Cardiac muscle cell (in vitro differentiated cells and primary cell): ENCODE data around the gene MAD1L1. TPM values are rescaled to one million over a fixed set of nuclear protein-coding genes. Genes with fewer than 3 reads are reported as not detected.
A peak's percentile ranks its signal among the peaks of the same experiment; 100 is the strongest.

Source experiments
- DNase-seq, 2 donors: peaks; one replicate each; pipeline versions ENCODE4 v3.0.0 to v3.0.0-alpha.2; 2010 to 2017; ENCODE audit warnings: low read depth in 1 of 2, low spot score in 1 of 2
- H3K27ac ChIP-seq: fragments of 200-600 bp; sonication (generic); 2 replicates; pipeline ENCODE4 v1.5.1; 2016
- H3K27me3 ChIP-seq: fragments of 200-600 bp; sonication (generic); 2 replicates; pipeline ENCODE4 v1.6.0; 2016; ENCODE audit warnings: control low read depth
- H3K36me3 ChIP-seq: fragments of 200-600 bp; sonication (generic); 2 replicates; pipeline ENCODE4 v1.5.1; 2016; ENCODE audit warnings: control low read depth
- H3K4me1 ChIP-seq: fragments of 200-600 bp; sonication (generic); 2 replicates; pipeline ENCODE4 v1.8.1; 2017; ENCODE audit warnings: low read depth, mild to moderate bottlenecking, mixed run types
- H3K4me3 ChIP-seq: fragments of 200-600 bp; sonication (generic); 2 replicates; pipeline ENCODE4 v1.5.1; 2016; ENCODE audit warnings: mild to moderate bottlenecking
- H3K9me3 ChIP-seq: fragments of 200-600 bp; sonication (generic); 2 replicates; pipeline ENCODE4 v1.5.1; 2017; ENCODE audit warnings: low read depth, mild to moderate bottlenecking, control low read depth
- CTCF ChIP-seq: IDR thresholded peaks from 2 replicates; pipeline ENCODE4 v1.5.1; 2012; ENCODE audit warnings: low read depth, mild to moderate bottlenecking, low read length
- polyA plus RNA-seq: library from polyadenylated mRNA; unstranded; fragments of >200 nt; fragmentation: Nextera tagmentation; extraction: Ambion mirVana; gene quantifications from 2 replicates; pipeline ENCODE4 v1.2.1, GENCODE V29; 2016
- total RNA-seq: library from RNA; depleted of rRNA; stranded (reverse); fragments of >200 nt; gene quantifications from 2 replicates; pipeline ENCODE4 v1.2.3, GENCODE V29; 2016

The MAD1L1 gene
- total and polyA plus RNA-seq, 2 experiments from 2014 or later = 38.3 to 56.2 TPM

DNA sequence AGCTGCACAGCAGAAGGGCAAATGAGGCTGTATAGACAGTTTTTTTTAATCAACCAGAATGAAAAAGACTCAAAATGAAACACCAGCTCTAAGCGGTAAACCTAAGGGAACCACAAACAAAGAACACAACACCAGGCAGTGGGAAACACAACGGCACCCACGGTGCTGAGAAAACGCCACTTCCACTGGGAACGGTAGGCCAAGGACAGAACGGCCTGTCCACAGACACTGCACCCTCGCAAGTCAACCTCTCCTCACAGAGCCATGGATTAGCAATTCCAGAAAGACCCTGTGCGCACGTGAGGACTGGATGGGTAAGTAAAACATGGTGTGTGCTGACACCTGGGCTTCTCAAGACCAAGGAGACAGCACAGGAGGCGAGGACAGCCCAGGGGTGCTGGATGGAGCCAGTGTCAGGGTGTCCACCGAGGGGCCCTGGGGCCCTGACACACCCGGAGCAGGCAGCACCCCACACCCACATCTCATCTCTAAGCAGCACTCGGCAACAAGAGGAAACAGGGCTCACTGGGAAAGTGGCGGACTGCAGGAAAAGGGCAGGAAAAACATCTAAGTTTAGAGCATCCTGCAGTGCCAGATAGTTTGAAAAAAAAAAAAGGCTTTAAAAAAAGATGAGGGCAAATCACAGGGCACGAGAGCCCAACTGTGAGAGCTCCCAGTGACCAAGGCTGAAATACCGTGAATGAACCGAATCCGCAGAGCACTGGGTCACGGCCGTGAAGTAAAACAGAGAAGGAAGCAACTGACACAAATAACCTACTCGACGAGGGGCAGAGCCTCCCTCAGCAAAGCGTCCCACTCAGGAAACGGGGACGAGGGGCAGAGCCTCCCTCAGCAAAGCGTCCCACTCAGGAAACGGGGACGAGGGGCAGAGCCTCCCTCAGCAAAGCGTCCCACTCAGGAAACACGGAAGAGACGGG, 120.2 kb downstream of the MAD1L1 start:
- no peak overlapping the region for H3K27ac ChIP-seq
- H3K27me3 ChIP-seq = no peaks in the 10 kb centered on the region
- no peaks in the 10 kb centered on the region for H3K9me3 ChIP-seq
- no peak for DNase-seq
- H3K4me1 ChIP-seq = peaks cover 3% of the 10 kb centered on the region
- no peak for TF ChIP-seq CTCF
- H3K36me3 ChIP-seq = no peaks in the 10 kb centered on the region
- no peak overlapping the region for H3K4me3 ChIP-seq

DNA sequence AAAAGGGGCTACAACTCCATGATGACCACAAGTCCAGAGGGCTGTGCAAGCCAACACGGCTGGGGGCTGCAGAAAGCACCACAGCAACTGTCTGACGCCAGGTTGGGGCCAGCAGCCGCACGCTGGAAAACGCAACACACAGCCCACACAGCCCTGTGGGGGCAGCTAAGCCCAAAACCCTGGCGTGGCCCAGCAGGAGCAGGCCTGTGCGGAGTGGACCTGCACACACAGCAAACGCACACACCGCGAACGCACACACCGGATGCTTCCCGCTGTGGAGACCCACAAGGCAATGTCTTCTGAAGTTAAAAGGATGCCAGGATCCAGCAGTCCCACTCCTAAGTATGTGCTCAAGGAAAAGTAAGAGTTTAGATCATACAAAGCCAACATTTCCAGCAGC, 121.2 kb downstream of the MAD1L1 start:
- Histone ChIP-seq H3K4me1 (no peaks in the 10 kb centered on the region), H3K27me3 (no peaks in the 10 kb centered on the region), H3K9me3 (no peaks in the 10 kb centered on the region), H3K4me3 (no peak overlapping the region), H3K27ac (no peak overlapping the region), H3K36me3 (no peaks in the 10 kb centered on the region)
- no peak for DNase-seq
- TF ChIP-seq CTCF = no peak

GRCh38 chr7:2110610-2111396, 121.9 kb downstream of the MAD1L1 start:
- H3K4me3 ChIP-seq = no peak overlapping the region
- H3K36me3 ChIP-seq = no peaks in the 10 kb centered on the region
- no peaks in the 10 kb centered on the region for H3K9me3 ChIP-seq
- TF ChIP-seq CTCF = no peak
- DNase-seq = peak in 1 of 2 donors; percentile 16
- H3K27ac ChIP-seq = no peak overlapping the region
- no peaks in the 10 kb centered on the region for H3K27me3 ChIP-seq
- no peaks in the 10 kb centered on the region for H3K4me1 ChIP-seq

GRCh38 chr7:2109936-2110609, 122.7 kb downstream of the MAD1L1 start:
- H3K36me3 ChIP-seq = no peaks in the 10 kb centered on the region
- H3K27me3 ChIP-seq = no peaks in the 10 kb centered on the region
- H3K27ac ChIP-seq = no peak overlapping the region
- no peak overlapping the region for H3K4me3 ChIP-seq
- DNase-seq = peak in 1 of 2 donors; percentile 76
- H3K9me3 ChIP-seq = no peaks in the 10 kb centered on the region
- no peak for TF ChIP-seq CTCF
- H3K4me1 ChIP-seq = no peaks in the 10 kb centered on the region

- Histone ChIP-seq H3K9me3 (no peaks in the 10 kb centered on the region), H3K27ac (no peak overlapping the region), H3K4me3 (no peak overlapping the region), H3K36me3 (no peaks in the 10 kb centered on the region), H3K27me3 (no peaks in the 10 kb centered on the region), H3K4me1 (no peaks in the 10 kb centered on the region)
- no peak for DNase-seq
- TF ChIP-seq CTCF = no peak
These were observed 123.4 kb downstream of the MAD1L1 start for GRCh38 chr7:2109251-2109872.
